DMS53 treated with DMSO at 0.1 percent for 48 hours (cell line): ENCODE data around the gene LMNB1.
"Not testable (repeated sequence)": the region's sequence is repeated elsewhere in the genome, so short reads cannot be mapped to it uniquely, and the experiment has no call there.

Experiments used
- DNase-seq: peaks from one replicate; lab custom pipeline; 2025; ENCODE audit not compliant: unreplicated experiment; lab: John Stamatoyannopoulos, UW

LMNB1 gene

GRCh38 chr5:126818736-126819135, 41.8 kb downstream of the LMNB1 start:
- DNase-seq: no peak

- no peak for DNase-seq
These were observed 42.3 kb downstream of the LMNB1 start for GRCh38 chr5:126819253-126819652.

GRCh38 chr5:126826619-126827215, 49.8 kb downstream of the LMNB1 start:
- no peak for DNase-seq

GRCh38 chr5:126829098-126829497, 52.2 kb downstream of the LMNB1 start:
- DNase-seq: no peak

GRCh38 chr5:126830061-126830460, 53.1 kb downstream of the LMNB1 start:
- DNase-seq: no peak

- no peak for DNase-seq
These were observed 54.2 kb downstream of the LMNB1 start for GRCh38 chr5:126831156-126831555.

- DNase-seq: no peak
These were observed 59.8 kb downstream of the LMNB1 start for GRCh38 chr5:126836778-126837177.

- DNase-seq: no peak
These were observed 60.3 kb downstream of the LMNB1 start for GRCh38 chr5:126837242-126837641.

GRCh38 chr5:126837906-126838539, 61.1 kb downstream of the LMNB1 start:
- no peak for DNase-seq

GRCh38 chr5:126839407-126839806, 62.5 kb downstream of the LMNB1 start:
- not testable (repeated sequence) for DNase-seq

- DNase-seq: not testable (repeated sequence)
These were observed 66.4 kb downstream of the LMNB1 start for GRCh38 chr5:126843375-126843774.

GRCh38 chr5:126845470-126846070, 68.6 kb downstream of the LMNB1 start:
- peak; percentile 43 for DNase-seq

- DNase-seq: no peak
These were observed 69.4 kb downstream of the LMNB1 start for GRCh38 chr5:126846344-126846743.

GRCh38 chr5:126846744-126847455, 70.0 kb downstream of the LMNB1 start:
- DNase-seq: no peak

- no peak for DNase-seq
These were observed 70.5 kb downstream of the LMNB1 start for GRCh38 chr5:126847456-126847820.

- DNase-seq: no peak
These were observed 70.9 kb downstream of the LMNB1 start for GRCh38 chr5:126847826-126848251.

- DNase-seq: no peak
These were observed 71.3 kb downstream of the LMNB1 start for GRCh38 chr5:126848253-126848652.

GRCh38 chr5:126849101-126849678, 72.3 kb downstream of the LMNB1 start:
- no peak for DNase-seq

GRCh38 chr5:126851501-126852011, 74.6 kb downstream of the LMNB1 start:
- no peak for DNase-seq

GRCh38 chr5:126852091-126852571, 75.2 kb downstream of the LMNB1 start:
- DNase-seq: no peak

- DNase-seq: no peak
These were observed 75.9 kb downstream of the LMNB1 start for GRCh38 chr5:126852841-126853271.
